ENCODE data around the gene NT5DC3. TPM values are rescaled to one million over a fixed set of nuclear protein-coding genes. Genes with fewer than 3 reads are reported as not detected.
A peak's percentile ranks its signal among the peaks of the same experiment; 100 is the strongest.

The NT5DC3 gene
- total and polyA plus RNA-seq, 9 of the 15 experiments (the other 6 are each of a cell fraction or from before 2014, with no cell fraction given) = 6.3 to 33.5 (median 24.5) TPM

- Histone ChIP-seq H3K9me1 (ENCODE audit: control insufficient read depth, insufficient read depth, low read length) (no peaks in the 10 kb centered on the region), H4K20me1 (replicated peaks; ENCODE audit: control insufficient read depth, insufficient read depth, low read length) (no peaks in the 10 kb centered on the region), H3K9ac (ENCODE audit: insufficient read depth in 1 of 2, low read depth in 2 of 2, low read length in 2 of 2) (peak overlapping the region in 1 of 2 experiments; percentile 39; a peak in 1 of 4 replicates), H3K4me1 (replicated peaks in 1 of 2; ENCODE audit: control insufficient read depth in 2 of 2, insufficient read depth in 2 of 2, low read length in 2 of 2) (peaks cover 0 to 5% of the 10 kb centered on the region in 2 experiments; a peak in 1 of 5 replicates), H2AFZ (ENCODE audit: low read depth, low read length) (no peak overlapping the region), H3K79me2 (ENCODE audit: control insufficient read depth, insufficient read depth, low read length) (no peaks in the 10 kb centered on the region), H3K4me2 (ENCODE audit: insufficient read depth, low read length) (no peak overlapping the region), H3K36me3 (ENCODE audit: control insufficient read depth, insufficient read depth, low read length) (peaks cover 65% of the 10 kb centered on the region; the same call in 2 of the 3 replicates), H3K27me3 (ENCODE audit: control insufficient read depth in 2 of 2, insufficient read depth in 2 of 2, low read length in 2 of 2) (no peaks in the 10 kb centered on the region), H3K4me3 (no peak overlapping the region), H3K27ac (ENCODE audit: extremely low read depth, low read depth, low read length) (no peak overlapping the region), H3K9me3 (replicated peaks; ENCODE audit: control insufficient read depth, insufficient read depth, low read depth, low read length) (no peaks in the 10 kb centered on the region)
- ATAC-seq = no peak
- FAIRE-seq = no peak
- in situ Hi-C loops (cut with MboI) = no loop called here
- TF ChIP-seq MEF2A (IDR thresholded peaks at IDR 0.05; ENCODE audit: control insufficient read depth, low read depth, low read length) (no peak), FOXA1 (IDR thresholded peaks at IDR 0.05; ENCODE audit: borderline replicate concordance) (no peak), ZNF165 (CRISPR knock-in tag; IDR thresholded peaks at IDR 0.05; ENCODE audit: borderline replicate concordance) (no peak), ZNF609 (CRISPR knock-in tag; IDR thresholded peaks at IDR 0.05; ENCODE audit: borderline replicate concordance) (no peak)
- ChIA-PET CTCF (ENCODE audit: low intra/inter-chr PET ratio) (no interaction called here), POLR2A (no interaction called here)
- 92% methylated on average over 6 of the region's 6 CpGs for WGBS (ENCODE audit: insufficient coverage, low coverage, missing lambda C conversion rate)
- intact Hi-C loops (cut with micrococcal nuclease) = no loop called here
- DNase-seq (ENCODE audit: extremely low read depth in 1 of 4, low spot score in 3 of 4) = no peak
- BruUV-seq (replicated peaks) = no TSS peak
These were observed 75.0 kb downstream of the NT5DC3 start for GRCh38 chr12:103766028-103766427.
